ENCODE measurements around the gene MAPK4.

GRCh38 chr18:50653402-50654093 lies 93.7 kb downstream of the MAPK4 start:
- TF ChIP-seq CTCF (conservative IDR thresholded peaks at IDR 0.05; ENCODE audit: low read length) (no peak), EZH2phosphoT487 (IDR thresholded peaks at IDR 0.05; ENCODE audit: borderline replicate concordance) (no peak)
